T-helper 9 cell (primary cell): ENCODE data around the gene CLDN7.
A peak's percentile ranks its signal among the peaks of the same experiment; 100 is the strongest.

Source experiments
- DNase-seq: peaks from one replicate; pipeline ENCODE4 v3.0.0-alpha.2; 2020

Gene CLDN7

DNA sequence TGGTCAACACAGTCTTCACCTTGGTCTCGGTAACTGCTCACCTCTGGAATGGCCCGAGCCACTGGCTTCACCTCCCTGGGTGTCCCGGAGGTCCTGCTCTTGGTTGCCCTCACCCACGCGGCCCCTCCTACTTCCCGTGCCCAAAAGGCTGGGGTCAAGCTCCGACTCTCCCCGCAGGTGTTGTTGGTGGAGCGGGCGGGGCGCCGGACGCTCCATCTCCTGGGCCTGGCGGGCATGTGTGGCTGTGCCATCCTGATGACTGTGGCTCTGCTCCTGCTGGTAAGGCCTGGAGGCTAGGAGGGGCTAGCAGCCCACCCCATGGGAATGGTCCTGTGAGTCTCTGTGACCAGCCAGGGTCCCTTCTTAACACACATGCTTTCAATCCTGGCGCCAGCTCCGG, 22.6 kb upstream of the CLDN7 start:
- DNase-seq, result no peak

DNA sequence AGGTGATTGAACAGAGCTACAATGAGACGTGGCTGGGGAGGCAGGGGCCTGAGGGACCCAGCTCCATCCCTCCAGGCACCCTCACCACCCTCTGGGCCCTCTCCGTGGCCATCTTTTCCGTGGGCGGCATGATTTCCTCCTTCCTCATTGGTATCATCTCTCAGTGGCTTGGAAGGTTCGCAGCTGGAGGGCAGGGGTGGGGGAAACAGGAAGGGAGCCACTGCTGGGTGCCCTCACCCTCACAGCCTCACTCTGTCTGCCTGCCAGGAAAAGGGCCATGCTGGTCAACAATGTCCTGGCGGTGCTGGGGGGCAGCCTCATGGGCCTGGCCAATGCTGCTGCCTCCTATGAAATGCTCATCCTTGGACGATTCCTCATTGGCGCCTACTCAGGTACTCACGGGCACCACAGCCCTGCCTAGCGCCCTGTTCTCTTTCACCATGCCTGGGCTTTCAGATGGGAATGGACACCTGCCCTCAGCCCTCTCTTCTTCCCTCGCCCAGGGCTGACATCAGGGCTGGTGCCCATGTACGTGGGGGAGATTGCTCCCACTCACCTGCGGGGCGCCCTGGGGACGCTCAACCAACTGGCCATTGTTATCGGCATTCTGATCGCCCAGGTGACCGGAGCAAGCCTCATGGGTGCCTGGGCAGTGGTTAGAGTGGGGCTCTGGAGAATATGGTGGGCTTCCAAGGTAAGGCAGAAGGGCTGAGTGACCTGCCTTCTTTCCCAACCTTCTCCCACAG, 21.4 kb upstream of the CLDN7 start:
- no peak for DNase-seq

DNA sequence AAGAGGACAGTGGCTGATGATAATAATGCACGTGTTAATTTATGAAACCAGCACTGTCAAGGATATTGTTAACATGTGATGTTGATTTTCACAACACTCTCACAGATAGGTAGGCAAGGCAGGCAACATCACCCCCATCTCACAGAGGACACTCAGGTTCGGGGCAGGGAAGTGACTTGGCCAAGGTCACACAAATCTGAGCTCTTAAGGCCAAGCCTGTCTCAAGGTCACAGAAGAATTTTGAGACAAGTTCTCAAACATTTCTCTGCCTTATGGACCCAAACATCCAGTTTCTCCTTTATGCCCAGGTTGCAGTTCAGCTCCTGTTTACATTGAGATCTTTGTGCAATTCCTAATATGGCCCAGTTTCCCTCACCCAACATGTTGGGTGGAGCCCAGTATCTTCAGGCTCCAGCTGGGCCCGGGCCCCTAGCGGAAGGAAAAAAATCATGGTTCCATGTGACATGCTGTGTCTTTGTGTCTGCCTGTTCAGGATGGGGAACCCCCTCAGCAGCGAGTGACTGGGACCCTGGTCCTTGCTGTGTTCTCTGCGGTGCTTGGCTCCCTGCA, 20.6 kb upstream of the CLDN7 start:
- no peak for DNase-seq

DNA sequence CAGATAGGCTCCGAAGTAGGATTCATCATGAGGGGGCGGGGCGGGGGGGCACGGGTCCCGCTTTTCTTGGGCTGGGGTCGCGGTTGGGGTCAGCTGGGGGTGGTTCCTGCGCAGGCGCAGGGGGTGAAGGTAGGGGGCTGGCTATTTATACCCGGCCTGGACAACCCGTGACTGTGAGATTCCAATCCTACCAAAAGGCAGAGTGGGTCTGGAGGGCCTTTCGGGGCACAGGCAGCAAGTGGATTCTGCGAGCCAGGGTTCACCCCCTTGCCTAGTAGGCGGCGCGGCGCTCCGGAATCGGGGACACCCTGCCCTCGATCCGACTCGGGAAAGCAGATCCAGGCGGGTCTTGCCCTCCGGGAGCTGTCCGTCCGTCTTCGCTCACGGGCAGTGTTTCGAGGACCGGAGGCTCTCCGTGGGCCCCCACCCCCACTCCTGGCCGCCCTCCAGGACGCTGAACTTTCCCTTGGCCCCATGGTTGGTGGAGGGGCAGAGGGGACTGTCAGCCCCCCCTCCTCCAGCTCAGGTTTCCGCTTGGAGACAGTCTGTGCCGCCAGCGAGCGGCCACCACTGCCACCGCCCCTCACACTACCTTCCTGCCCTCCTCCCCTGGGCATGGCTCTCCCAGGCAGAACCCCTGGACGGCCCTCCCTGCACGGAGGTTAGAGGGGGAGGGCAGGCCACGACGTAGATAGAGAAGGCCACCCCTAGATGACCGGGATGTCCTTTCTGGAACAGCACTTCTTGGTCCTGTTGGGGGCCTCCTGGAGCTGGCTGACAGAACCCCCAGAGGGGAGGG, 19.9 kb upstream of the CLDN7 start:
- DNase-seq, result no peak

DNA sequence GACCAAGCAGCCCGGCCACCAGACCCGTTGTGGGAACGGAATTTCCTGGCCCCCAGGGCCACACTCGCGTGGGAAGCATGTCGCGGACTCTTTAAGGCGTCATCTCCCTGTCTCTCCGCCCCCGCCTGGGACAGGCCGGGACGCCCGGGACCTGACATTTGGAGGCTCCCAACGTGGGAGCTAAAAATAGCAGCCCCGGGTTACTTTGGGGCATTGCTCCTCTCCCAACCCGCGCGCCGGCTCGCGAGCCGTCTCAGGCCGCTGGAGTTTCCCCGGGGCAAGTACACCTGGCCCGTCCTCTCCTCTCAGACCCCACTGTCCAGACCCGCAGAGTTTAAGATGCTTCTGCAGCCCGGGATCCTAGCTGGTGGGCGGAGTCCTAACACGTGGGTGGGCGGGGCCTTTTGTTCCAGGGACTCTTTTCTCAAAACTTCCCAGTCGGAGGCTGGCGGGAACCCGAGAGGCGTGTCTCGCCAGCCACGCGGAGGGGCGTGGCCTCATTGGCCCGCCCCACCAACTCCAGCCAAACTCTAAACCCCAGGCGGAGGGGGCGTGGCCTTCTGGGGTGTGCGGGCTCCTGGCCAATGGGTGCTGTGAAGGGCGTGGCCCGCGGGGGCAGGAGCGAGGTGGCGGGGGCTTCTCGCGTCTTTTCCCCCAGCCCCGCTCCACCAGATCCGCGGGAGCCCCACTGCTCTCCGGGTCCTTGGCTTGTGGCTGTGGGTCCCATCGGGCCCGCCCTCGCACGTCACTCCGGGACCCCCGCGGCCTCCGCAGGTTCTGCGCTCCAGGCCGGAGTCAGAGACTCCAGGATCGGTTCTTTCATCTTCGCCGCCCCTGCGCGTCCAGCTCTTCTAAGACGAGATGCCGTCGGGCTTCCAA, 19.0 kb upstream of the CLDN7 start, which contains the start of gene SLC2A4:
SLC2A4 (plus strand) TSS at position 645 of the 879 bp plus-strand sequence; CDS start at position 862, 217 bp downstream.
- peak; percentile 68 for DNase-seq

DNA sequence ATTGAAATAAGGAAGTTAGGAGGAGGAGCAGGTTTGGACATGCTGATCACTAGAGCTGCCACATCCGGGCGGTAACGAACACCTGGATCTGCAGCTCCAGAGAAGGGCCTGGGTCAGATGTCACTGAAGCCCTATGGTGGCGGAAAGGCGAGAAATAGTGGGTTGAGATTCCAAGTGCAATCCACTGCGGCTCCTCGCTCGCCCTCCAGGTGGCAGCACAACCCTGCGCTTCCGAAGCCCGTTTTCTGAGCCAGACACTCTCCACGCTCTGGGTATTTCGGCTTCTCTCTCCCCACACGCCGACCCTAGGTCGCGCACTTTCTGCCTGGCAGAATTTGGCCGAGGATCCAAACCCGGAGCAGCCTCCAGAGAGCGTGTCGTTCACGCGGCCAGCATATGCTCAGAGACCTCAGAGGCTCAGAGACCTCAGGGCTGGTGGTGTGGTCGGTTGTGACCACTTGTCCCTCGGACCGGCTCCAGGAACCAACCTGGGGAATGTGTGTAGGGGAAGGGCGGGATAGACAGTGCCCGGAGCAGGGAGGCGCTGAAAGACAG, 18.3 kb upstream of the CLDN7 start:
- peak; percentile 74 for DNase-seq

DNA sequence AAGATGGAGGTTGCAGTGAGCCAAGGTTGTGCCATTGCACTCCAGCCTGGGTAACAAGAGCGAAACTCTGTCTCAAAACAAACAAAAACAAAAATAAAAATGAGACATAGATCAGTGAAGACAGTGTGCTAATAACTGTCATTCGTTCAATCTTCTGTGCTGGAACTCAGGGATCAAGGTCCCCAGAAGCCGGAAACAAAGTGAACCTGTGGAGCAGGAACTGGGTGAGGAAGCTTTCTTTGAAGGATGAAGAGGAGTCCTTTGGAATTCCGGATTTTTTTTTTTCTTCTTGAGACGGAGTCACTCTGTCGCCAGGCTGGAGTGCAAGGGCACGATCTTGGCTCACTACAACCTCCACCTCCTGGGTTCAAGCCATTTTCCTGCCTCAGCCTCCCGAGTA, 17.2 kb upstream of the CLDN7 start:
- no peak for DNase-seq

DNA sequence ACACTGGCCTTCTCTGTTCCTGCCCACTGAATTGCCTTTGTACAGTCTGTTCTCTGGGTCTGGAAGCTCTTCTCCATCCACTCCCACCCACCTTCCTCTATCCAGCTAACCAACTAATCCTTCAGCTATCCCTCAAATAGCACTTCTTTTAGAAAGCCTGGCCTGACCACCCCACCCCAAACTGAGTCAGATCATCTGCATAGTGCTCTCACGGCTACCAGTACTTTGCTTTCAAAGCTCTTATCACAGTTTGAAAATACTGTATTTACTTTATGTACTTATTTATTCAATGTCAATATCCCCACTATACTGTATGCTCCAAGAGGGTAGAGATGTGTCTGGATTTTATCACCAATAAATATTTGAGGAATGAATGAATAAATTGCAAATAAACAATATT, 4.5 kb upstream of the CLDN7 start:
- DNase-seq, result no peak

DNA sequence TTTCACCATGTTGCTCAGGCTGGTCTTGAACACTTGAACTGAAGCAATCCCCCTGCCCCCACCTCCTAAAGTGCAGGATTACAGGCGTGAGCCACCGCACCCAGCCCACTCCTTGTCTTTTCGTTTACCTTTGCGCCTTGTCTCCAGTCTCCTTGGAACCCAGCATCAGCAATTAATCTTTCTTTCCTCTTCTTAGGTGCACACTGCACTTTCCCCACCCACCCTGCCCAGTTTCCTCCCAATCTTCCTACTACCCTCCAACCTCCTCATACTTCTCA, 1.5 kb upstream of the CLDN7 start:
- no peak for DNase-seq

DNA sequence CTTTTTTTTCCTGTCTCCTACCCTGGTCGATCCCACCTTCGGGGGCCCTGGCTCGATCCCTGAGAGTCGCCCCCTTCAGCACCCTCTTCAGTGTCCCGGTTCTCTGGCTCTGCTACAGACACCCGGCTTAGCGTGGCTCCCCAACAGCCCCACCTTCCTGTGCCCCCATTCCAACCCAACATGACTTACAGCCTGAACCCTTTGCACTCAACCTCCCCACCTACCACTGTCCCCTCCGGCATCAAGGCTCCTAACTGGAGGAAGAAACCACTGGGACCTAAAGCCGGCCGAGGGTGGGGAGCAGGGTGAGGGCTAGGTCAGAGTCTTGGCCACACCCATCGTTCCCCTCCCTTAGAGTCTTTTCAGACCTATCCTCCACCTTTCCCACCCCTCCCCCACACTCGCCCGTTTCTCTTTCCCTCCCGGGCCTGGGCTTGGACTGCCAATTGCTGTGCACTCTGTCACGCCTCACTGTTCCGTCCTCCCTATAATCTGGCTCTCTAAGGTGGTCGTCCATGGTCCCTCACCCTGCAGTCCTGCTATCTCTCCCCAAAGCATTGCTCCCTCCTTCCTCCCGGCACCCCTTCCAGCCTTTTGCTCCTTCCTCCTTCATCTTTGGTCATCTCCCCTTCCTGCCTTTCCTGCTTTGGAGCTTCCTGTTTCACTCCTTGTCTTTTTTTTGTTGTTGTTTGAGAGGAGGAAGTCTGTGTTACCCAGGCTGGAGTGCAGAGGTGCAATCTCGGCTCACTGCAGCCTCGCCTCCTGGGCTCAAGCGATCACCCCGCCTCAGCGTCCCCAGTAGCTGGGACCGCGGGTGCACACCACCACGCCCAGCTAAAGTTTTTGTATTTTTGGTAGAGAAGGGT, 890 bp upstream of the CLDN7 start:
- DNase-seq, result no peak

DNA sequence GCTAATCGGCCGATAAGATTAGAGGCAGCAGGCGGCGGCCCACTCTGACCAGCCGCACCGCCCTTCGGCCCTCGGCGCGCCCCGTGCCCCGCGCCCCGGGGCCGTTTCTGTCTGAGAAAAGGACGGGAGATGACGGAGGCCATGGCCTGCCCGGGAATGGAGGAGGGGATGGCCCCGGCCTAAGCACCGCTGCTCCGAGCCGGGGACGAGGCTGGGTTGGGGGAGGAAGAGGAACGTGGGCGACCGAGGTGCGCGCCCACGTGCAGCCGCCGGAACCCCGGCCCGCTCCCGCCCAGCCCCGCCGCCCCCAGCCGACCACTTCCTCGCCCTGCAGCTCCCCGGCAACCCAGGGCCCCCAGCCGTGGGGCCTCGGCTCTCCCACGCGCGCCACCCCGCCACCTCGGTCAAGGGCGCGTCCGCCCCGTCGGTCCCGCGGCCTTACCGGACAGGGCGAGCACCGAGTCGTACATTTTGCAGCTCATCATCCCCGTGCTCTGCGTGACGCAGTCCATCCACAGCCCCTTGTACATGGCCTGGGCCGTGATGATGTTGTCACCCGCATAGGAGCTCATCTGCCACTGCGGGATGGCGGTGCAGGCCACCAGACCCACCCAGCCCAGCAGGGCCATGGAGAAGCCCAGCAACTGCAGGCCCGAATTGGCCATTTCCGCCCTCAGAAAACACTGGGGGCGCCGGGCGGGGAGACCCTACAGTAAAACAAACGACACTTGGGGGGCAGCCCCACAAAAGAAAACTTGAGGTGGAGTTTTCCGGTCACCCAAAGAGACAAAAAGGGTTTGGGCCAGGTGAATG, 693 bp downstream of the CLDN7 start:
- DNase-seq, result no peak

DNA sequence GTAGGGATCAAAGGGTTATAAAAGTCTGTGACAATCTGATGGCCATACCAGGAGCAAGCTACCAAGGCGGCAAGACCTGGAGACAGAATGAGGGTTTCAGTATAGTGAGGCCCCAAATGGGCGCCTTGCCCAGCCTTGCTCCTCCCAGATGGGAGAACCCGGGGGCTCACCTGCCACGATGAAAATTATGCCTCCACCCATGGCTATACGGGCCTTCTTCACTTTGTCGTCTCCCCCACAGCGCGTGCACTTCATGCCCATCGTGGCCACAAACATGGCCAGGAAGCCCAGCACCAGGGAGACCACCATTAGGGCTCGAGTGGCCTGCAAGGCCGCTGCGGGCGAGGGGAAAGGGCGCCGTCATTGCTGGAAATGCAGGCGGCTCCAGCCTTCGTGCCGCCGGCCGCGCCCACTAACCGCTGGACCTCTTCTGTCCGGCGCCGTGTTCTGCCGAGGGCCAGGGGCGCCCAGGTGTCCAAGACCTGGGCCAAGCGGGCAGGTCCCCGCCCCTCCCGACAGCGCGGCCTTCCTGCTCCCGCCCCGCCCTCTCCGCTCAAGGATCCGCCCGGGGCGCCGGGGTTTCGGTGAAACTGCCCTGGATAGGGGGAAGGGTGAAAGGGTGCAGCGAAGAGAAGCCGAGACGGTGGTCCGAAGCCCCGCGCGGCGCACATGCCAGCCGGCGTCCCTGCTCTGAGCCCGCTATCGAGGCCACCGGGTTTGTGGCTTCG, 1.5 kb downstream of the CLDN7 start:
- DNase-seq, result no peak

DNA sequence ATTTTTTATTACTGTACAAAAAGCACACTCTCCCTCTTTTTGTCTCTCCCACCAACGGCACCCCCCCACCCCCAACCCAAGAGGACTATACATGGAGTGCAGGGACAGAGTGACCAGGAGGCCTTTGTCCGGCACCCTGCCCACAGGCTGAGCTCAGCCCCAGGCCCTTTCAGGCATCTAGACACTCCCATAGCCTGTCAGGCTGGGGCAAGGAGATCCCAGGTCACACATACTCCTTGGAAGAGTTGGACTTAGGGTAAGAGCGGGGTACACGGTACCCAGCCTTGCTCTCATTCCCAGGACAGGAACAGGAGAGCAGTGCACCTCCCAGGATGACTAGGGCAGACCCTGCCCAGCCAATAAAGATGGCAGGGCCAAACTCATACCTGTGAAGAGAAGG, 2.1 kb downstream of the CLDN7 start:
- no peak for DNase-seq

DNA sequence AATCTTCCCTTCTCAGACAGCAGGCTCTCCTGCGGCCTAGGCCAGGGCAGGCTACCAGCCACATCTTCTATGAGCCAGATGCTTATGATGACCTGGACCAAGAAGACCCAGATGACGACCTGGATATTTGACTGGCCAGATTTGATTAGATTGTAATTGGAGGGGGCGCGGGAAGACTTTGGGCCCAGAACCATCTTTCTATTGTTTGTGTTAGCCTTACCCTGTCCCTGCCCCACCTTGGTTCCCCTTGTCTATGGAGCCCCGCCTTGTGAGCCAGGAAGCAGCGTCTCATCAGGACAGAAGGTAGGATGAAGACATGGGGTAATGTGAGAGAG, 2.8 kb downstream of the CLDN7 start:
- DNase-seq, result no peak

DNA sequence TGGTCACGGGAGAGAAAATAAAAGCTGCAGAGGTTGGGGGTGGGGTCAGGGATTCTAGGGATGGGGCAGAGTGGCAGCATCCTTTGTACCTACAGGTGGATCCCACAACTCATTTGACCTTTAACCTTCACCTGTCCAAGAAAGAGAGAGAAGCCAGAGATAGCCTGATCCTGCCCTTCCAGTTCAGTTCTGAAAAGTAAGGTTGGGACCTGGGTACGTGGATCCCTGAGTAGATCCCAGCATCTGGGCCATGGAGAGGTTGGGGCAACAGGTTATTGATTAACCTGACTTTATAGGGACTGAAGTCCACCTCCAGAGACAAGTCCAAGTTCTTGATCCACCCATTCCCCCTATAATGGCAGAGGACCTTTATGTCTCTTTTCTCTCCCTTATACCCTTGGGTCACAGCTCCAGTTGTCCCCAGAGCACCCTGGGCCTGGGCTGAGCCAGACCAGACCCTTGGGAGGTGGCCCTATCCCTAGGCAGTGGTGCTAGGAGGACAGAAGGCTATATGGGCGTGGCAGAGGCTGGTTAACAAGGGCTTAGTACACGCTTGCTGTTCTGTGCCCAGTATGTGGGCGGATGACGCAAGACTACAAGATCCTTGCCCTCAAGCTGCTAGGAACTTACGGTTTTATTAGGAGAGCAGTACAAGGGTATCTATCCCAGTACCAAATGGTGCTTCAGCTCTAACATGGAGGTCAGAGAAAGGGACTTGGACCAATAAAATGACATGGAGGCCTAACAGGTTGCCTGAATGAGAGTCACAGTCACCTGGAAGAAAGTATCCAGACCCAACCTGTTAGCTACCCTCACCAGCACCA, 3.3 kb downstream of the CLDN7 start:
- DNase-seq, result no peak

DNA sequence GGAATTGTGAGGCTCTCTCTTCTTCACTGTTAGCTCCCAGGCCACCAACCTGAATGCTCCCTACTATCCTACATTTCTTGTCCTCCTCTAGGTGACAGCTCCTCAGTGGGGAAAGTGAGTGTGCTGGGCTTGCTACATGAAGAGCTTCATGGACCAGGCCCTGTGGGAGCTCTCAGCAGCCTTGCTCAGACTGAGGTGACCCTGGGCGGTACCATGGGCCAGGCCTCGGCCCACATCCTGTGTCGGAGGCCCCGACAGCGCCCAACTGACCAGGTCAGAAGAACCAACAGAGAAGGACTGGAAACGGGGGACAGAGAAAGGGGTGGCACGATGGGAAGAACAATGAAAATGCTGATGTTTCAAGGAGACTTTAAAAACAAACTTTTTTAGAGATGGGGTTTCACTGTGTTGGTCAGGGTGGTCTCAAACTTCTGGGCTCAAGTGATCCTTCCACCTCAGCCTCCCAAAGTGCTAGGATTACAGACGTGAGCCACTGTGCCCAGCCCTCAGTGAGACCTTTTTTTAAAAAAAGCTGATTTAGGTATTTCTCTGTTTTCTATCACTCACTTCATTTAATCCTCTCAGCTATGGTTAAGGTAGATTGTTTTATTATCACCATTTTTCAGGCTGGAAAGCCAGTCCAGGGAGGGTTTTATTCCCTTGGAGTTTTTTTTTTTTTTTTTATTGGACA, 5.4 kb downstream of the CLDN7 start:
- no peak for DNase-seq

DNA sequence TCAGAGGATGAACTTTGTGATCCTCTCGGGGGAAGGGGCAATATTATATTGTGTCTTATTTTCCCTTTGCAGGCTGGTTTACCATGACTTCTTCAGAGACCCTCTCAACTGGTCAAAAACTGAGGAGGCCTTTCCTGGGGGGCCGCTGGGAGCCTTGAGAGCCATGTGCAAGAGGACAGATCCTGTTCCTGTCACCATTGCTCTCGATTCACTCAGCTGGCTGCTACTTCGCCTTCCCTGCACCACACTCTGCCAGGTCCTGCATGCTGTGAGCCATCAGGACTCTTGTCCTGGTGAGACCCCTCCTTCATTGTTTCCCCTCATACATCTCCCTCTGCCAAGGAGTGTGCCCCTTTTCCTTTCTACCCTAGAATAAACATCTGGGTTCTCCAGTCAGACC, 7.8 kb downstream of the CLDN7 start:
- DNase-seq, result no peak

DNA sequence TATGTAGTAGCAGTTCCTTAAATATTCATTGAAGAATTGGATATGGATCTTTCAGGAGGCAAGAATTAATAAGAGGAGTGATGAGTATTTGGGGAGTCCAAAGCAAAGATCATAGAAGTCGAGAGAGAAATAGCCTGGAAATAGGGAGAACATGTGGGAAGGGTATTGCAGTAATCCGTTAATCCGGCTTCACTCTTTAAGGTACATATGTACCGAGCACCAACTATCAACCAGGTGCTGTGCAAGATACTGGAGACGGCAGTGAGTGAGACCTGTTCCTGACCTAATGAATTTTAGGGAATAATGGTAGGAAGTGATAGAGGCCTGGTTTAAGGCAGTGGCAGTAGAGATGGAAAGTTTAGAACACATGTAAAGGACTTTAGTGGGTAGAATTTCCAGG, 9.2 kb downstream of the CLDN7 start:
- DNase-seq, result no peak
